ENCODE data around the gene CEMIP.

DNA sequence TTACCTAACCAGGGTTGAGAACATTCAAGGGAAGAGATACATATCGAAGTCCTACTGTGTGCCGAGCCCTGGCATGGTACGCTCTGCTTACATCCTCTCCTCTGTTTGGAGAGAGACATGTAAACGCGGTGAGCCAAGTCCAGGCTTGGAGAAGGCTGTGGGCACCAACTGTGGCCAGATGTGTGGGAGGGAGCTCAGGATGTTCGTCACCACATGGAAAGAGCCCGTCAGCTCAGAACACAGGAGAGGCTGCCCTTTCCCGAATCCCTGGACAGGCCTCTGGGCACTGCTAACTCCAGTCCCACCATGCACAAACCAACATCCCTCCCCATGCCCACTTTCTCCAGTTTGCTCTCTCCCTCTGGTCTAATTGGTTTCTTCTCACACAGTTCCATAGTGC is 167.4 kb downstream of the CEMIP start:
- TF ChIP-seq, protein P1, sequence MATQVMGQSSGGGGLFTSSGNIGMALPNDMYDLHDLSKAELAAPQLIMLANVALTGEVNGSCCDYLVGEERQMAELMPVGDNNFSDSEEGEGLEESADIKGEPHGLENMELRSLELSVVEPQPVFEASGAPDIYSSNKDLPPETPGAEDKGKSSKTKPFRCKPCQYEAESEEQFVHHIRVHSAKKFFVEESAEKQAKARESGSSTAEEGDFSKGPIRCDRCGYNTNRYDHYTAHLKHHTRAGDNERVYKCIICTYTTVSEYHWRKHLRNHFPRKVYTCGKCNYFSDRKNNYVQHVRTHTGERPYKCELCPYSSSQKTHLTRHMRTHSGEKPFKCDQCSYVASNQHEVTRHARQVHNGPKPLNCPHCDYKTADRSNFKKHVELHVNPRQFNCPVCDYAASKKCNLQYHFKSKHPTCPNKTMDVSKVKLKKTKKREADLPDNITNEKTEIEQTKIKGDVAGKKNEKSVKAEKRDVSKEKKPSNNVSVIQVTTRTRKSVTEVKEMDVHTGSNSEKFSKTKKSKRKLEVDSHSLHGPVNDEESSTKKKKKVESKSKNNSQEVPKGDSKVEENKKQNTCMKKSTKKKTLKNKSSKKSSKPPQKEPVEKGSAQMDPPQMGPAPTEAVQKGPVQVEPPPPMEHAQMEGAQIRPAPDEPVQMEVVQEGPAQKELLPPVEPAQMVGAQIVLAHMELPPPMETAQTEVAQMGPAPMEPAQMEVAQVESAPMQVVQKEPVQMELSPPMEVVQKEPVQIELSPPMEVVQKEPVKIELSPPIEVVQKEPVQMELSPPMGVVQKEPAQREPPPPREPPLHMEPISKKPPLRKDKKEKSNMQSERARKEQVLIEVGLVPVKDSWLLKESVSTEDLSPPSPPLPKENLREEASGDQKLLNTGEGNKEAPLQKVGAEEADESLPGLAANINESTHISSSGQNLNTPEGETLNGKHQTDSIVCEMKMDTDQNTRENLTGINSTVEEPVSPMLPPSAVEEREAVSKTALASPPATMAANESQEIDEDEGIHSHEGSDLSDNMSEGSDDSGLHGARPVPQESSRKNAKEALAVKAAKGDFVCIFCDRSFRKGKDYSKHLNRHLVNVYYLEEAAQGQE (IDR thresholded peaks at IDR 0.05; ENCODE audit: insufficient replicate concordance, low read depth) = no peak
- TF ChIP-seq, protein P2, sequence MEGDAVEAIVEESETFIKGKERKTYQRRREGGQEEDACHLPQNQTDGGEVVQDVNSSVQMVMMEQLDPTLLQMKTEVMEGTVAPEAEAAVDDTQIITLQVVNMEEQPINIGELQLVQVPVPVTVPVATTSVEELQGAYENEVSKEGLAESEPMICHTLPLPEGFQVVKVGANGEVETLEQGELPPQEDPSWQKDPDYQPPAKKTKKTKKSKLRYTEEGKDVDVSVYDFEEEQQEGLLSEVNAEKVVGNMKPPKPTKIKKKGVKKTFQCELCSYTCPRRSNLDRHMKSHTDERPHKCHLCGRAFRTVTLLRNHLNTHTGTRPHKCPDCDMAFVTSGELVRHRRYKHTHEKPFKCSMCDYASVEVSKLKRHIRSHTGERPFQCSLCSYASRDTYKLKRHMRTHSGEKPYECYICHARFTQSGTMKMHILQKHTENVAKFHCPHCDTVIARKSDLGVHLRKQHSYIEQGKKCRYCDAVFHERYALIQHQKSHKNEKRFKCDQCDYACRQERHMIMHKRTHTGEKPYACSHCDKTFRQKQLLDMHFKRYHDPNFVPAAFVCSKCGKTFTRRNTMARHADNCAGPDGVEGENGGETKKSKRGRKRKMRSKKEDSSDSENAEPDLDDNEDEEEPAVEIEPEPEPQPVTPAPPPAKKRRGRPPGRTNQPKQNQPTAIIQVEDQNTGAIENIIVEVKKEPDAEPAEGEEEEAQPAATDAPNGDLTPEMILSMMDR (IDR thresholded peaks at IDR 0.05; ENCODE audit: insufficient read depth, low read length) = no peak
- no peak for TF ChIP-seq GABPA (IDR thresholded peaks at IDR 0.05; ENCODE audit: low read depth)
- no peak for TF ChIP-seq SPI1 (IDR thresholded peaks at IDR 0.05; ENCODE audit: borderline replicate concordance, low read depth)

Data from HL-60 (cell line).